OCI-LY7 (cell line): ENCODE data around the gene SCUBE3. TPM values are rescaled to one million over a fixed set of nuclear protein-coding genes. Genes with fewer than 3 reads are reported as not detected.

Experiments used
- BruUV-seq: library from RNA; stranded (reverse); fragments of 400-500 nt; replicated peaks from 2 replicates; lab custom pipeline; 2021; lab: Mats Ljungman, UMichigan
- CTCF ChIA-PET: fragments of 300-600 bp; sonication (Branson Sonifier 250); formaldehyde crosslinking; loops from one replicate; lab custom pipeline; 2022; ENCODE audit warnings: antibody characterized with exemption; ENCODE audit not compliant: unreplicated experiment; lab: Charles Lee
- POLR2A ChIA-PET: fragments of 300-600 bp; sonication (Branson Sonifier 250); formaldehyde crosslinking; loops from one replicate; lab custom pipeline; 2022; ENCODE audit warnings: antibody characterized with exemption; lab: Charles Lee
- DNase-seq: peaks from one replicate; pipeline ENCODE4 v3.0.0-alpha.2; 2015; ENCODE audit warnings: low spot score
- H2AFZ ChIP-seq: fragments of 200-600 bp; sonication (generic), shearing (Covaris generic); 2 replicates; pipeline ENCODE4 v1.6.1; 2014; ENCODE audit warnings: mild to moderate bottlenecking, antibody characterized with exemption, low read length, moderate library complexity
- H3K27ac ChIP-seq: fragments of 200-600 bp; sonication (generic); 2 replicates; pipeline ENCODE4 v1.5.1; 2014; ENCODE audit warnings: mixed run types, low read depth, mild to moderate bottlenecking, moderate library complexity, low read length, inconsistent platforms; ENCODE audit not compliant: poor library complexity, severe bottlenecking
- H3K36me3 ChIP-seq: fragments of 200-600 bp; sonication (generic); 2 replicates; pipeline ENCODE4 v1.6.1; 2014; ENCODE audit warnings: mild to moderate bottlenecking, antibody characterized with exemption, low read length, moderate library complexity, mixed read lengths; ENCODE audit not compliant: insufficient read depth
- H3K4me1 ChIP-seq: fragments of 200-600 bp; sonication (generic); 2 replicates; pipeline ENCODE4 v1.5.1; 2014; ENCODE audit warnings: mild to moderate bottlenecking, low read length; ENCODE audit not compliant: insufficient read depth, poor library complexity, severe bottlenecking
- H3K4me2 ChIP-seq: fragments of 200-600 bp; sonication (generic); 2 replicates; pipeline ENCODE4 v1.6.1; 2014; ENCODE audit warnings: mild to moderate bottlenecking, low read length
- H3K4me3 ChIP-seq: fragments of 200-600 bp; sonication (generic); 2 replicates; pipeline ENCODE4 v1.5.1; 2014; ENCODE audit warnings: mild to moderate bottlenecking, low read depth, low read length; ENCODE audit not compliant: poor library complexity, severe bottlenecking
- H3K79me2 ChIP-seq: fragments of 200-600 bp; sonication (generic); 2 replicates; pipeline ENCODE4 v1.6.1; 2016; ENCODE audit warnings: low read depth, mild to moderate bottlenecking, low read length, moderate library complexity, mixed read lengths; ENCODE audit not compliant: insufficient read depth
- H3K9me2 ChIP-seq: fragments of 200-600 bp; sonication (generic); 2 replicates; pipeline ENCODE4 v1.6.1; 2016; ENCODE audit warnings: mild to moderate bottlenecking, low read length, mixed read lengths; ENCODE audit not compliant: insufficient read depth
- H3K9me3 ChIP-seq: fragments of 200-600 bp; sonication (generic); 2 replicates; pipeline ENCODE4 v1.6.1; 2014; ENCODE audit warnings: mild to moderate bottlenecking, mixed run types, low read length, mixed read lengths
- H4K20me1 ChIP-seq: fragments of 200-600 bp; sonication (generic); 2 replicates; pipeline ENCODE4 v1.6.1; 2014; ENCODE audit warnings: mild to moderate bottlenecking, antibody characterized with exemption, low read length, moderate library complexity, mixed read lengths; ENCODE audit not compliant: insufficient read depth
- EZH2phosphoT487 ChIP-seq: fragments of 200-600 bp; sonication (generic); IDR thresholded peaks from 2 replicates; pipeline ENCODE4 v1.6.1; 2018; ENCODE audit warnings: low read depth, borderline replicate concordance, mild to moderate bottlenecking, mixed run types, antibody characterized with exemption, low read length, moderate library complexity, mixed read lengths
- intact Hi-C: fragments of 100-400 bp; cut with micrococcal nuclease; formaldehyde crosslinking; loops from one replicate; pipeline ENCODE4 v1.10.0; 2022; ENCODE audit not compliant: unreplicated experiment
- total RNA-seq, 2 experiments: library from RNA; depleted of rRNA in 1 of 2; stranded (reverse); fragments of >200 nt in 1 of 2; shearing (Covaris generic) in 1 of 2; gene quantifications; 2 replicates each; pipeline ENCODE4 v1.2.3, GENCODE V29; 2014 to 2022
- TF ChIP-seq, protein P1 (sequence below): fragments of 200-600 bp; sonication (generic); conservative IDR thresholded peaks from 2 replicates; pipeline ENCODE4 v1.5.1; 2014; ENCODE audit warnings: mild to moderate bottlenecking, antibody characterized with exemption, low read length, moderate library complexity, mixed read lengths

Gene SCUBE3
- total RNA-seq, 2 experiments from 2014 or later: not detected

DNA sequence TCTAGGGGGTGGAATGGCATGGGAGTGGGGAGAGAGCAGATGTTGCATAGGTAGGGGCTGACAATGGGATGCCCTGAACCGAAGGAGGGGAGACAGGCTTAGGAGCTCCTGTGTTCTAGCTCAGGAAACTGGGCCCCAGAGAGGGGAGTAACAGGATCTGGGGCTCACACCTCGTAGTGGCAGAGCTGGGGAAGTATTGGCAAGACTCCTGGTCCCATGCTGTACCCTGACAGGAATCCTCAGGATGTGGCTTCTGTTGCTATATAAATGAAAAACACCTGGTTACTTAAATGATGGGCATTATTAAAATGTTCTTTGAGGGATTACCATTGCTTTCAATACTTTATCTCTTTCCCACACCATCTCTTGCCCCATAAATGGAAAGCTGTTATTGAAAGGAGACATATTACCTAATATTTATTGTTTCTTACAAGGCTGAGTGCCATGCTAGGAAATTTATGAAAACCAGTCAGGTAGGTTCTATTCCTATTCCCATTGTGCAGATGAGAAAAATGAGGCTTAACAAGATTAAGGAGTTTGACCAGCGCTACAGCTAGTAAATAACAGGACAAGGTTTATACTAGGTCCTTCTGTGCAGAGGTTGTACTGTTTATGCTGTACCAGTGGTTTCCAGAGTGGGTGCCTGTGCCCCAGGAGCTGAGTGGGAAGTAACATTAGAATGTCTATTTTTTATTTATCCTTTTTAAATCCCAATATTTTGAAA is 37.3 kb upstream of the SCUBE3 start:
- POLR2A ChIA-PET: interaction anchor here (1.0 kb wide), 1 partner anchor 289 kb away, joined by 3 read pairs; the partner anchor contains the start of gene TAF11
- Histone ChIP-seq H3K4me3 (no peak overlapping the region), H3K9me2 (no peaks in the 10 kb centered on the region), H3K36me3 (no peaks in the 10 kb centered on the region), H4K20me1 (no peaks in the 10 kb centered on the region), H2AFZ (no peak overlapping the region), H3K9me3 (no peaks in the 10 kb centered on the region), H3K27ac (no peak overlapping the region), H3K4me1 (peaks cover 6% of the 10 kb centered on the region), H3K4me2 (no peak overlapping the region), H3K79me2 (no peaks in the 10 kb centered on the region)
- DNase-seq: no peak
- CTCF ChIA-PET: no interaction called here
- BruUV-seq: no TSS peak
- TF ChIP-seq EZH2phosphoT487: no peak
- TF ChIP-seq, protein P1, sequence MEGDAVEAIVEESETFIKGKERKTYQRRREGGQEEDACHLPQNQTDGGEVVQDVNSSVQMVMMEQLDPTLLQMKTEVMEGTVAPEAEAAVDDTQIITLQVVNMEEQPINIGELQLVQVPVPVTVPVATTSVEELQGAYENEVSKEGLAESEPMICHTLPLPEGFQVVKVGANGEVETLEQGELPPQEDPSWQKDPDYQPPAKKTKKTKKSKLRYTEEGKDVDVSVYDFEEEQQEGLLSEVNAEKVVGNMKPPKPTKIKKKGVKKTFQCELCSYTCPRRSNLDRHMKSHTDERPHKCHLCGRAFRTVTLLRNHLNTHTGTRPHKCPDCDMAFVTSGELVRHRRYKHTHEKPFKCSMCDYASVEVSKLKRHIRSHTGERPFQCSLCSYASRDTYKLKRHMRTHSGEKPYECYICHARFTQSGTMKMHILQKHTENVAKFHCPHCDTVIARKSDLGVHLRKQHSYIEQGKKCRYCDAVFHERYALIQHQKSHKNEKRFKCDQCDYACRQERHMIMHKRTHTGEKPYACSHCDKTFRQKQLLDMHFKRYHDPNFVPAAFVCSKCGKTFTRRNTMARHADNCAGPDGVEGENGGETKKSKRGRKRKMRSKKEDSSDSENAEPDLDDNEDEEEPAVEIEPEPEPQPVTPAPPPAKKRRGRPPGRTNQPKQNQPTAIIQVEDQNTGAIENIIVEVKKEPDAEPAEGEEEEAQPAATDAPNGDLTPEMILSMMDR: no peak
- intact Hi-C loops: no loop called here

DNA sequence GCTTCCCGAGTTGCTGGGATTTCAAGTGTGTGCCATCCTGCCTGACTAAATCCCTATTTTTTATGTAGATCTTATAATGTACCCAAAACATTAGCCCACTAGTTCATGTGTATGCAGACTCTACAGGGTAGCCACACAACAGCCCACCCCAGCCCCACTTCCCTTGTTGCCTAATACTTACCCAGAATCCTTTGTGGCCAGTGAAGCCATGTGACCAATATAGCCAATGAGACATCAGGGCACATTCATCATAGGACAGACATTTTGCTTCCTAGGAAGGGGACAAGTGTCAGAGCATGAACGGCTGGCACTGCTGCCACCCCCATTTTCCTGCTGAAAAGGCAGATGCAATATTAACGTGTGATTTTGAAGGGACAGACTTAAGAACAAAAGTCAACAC is 36.6 kb upstream of the SCUBE3 start:
- TF ChIP-seq, protein P1: no peak
- TF ChIP-seq EZH2phosphoT487: no peak
- Histone ChIP-seq H2AFZ (peak overlapping the region; percentile 48), H3K27ac (no peak overlapping the region), H3K9me2 (no peaks in the 10 kb centered on the region), H3K9me3 (no peaks in the 10 kb centered on the region), H3K36me3 (no peaks in the 10 kb centered on the region), H4K20me1 (no peaks in the 10 kb centered on the region), H3K4me1 (peaks cover 6% of the 10 kb centered on the region), H3K4me3 (no peak overlapping the region), H3K79me2 (no peaks in the 10 kb centered on the region), H3K4me2 (no peak overlapping the region)
- DNase-seq: peak; percentile 16
- POLR2A ChIA-PET: interaction anchor here (1.0 kb wide), 1 partner anchor 289 kb away, joined by 3 read pairs; the partner anchor contains the start of gene TAF11
- BruUV-seq: no TSS peak
- CTCF ChIA-PET: no interaction called here
- intact Hi-C loops: no loop called here

DNA sequence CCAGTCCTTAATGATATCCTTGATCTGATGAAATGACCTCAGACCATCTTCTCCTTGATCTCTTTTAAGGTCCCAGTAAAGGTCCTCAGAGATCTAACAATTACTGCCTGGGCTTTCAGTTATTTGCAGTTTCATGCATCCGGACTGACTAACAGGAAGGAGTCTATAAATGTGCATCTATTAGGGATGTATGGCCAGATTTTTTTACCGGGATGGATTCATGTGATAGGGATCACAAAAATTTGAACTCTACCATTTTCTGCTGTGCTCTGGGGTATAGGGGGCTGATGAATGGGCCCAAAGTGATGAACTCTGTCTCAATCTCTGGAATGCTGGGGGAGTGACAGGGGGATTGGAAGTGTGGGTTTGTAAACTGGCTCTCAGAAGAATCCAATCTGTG is 36.2 kb upstream of the SCUBE3 start:
- no peaks in the 10 kb centered on the region for H3K36me3 ChIP-seq
- H4K20me1 ChIP-seq: no peaks in the 10 kb centered on the region
- no peak overlapping the region for H3K27ac ChIP-seq
- H3K9me3 ChIP-seq: no peaks in the 10 kb centered on the region
- H3K4me3 ChIP-seq: no peak overlapping the region
- peak overlapping the region; percentile 48 for H2AFZ ChIP-seq
- H3K79me2 ChIP-seq: no peaks in the 10 kb centered on the region
- DNase-seq: no peak
- H3K4me1 ChIP-seq: peaks cover 6% of the 10 kb centered on the region
- no TSS peak for BruUV-seq
- no peak overlapping the region for H3K4me2 ChIP-seq
- no peaks in the 10 kb centered on the region for H3K9me2 ChIP-seq
- ChIA-PET CTCF (no interaction called here), POLR2A (interaction anchor here (0.7 kb wide), 1 partner anchor 671 kb away, joined by 3 read pairs; no protein-coding TSS in a partner anchor)
- intact Hi-C loops: no loop called here
- no peak for TF ChIP-seq EZH2phosphoT487
- TF ChIP-seq, protein P1: no peak
